Karpas-422 (cell line): ENCODE measurements around the gene FAM167B. TPM values are rescaled to one million over a fixed set of nuclear protein-coding genes. Genes with fewer than 3 reads are reported as not detected.
A peak's percentile ranks its signal among the peaks of the same experiment; 100 is the strongest.
"Not testable (repeated sequence)": the region's sequence is repeated elsewhere in the genome, so short reads cannot be mapped to it uniquely, and the experiment has no call there.

Source experiments
- DNase-seq: peaks from one replicate; pipeline ENCODE4 v3.0.0-alpha.2; 2015
- H2AFZ ChIP-seq: fragments of 200-600 bp; sonication (generic); 2 replicates; pipeline ENCODE4 v1.6.1; 2014; ENCODE audit warnings: antibody characterized with exemption, low read length, mixed read lengths
- H3K27ac ChIP-seq: fragments of 200-600 bp; sonication (generic); 2 replicates; pipeline ENCODE4 v1.5.1; 2014; ENCODE audit warnings: mild to moderate bottlenecking, low read length, moderate library complexity
- H3K27me3 ChIP-seq: fragments of 200-600 bp; sonication (generic); 2 replicates; pipeline ENCODE4 v1.6.1; 2014; ENCODE audit warnings: low read length, mixed read lengths
- H3K36me3 ChIP-seq: fragments of 200-600 bp; sonication (generic); 2 replicates; pipeline ENCODE4 v1.6.1; 2014; ENCODE audit warnings: low read length, mixed read lengths; ENCODE audit not compliant: insufficient read depth
- H3K4me1 ChIP-seq: fragments of 200-600 bp; sonication (generic); 2 replicates; pipeline ENCODE4 v1.6.1; 2014; ENCODE audit warnings: mild to moderate bottlenecking, low read length, mixed read lengths
- H3K4me2 ChIP-seq: fragments of 200-600 bp; sonication (generic); 2 replicates; pipeline ENCODE4 v1.6.1; 2014; ENCODE audit warnings: low read length, low read depth, mild to moderate bottlenecking; ENCODE audit not compliant: poor library complexity, severe bottlenecking
- H3K4me3 ChIP-seq: fragments of 200-600 bp; sonication (generic); 2 replicates; pipeline ENCODE4 v1.5.1; 2014; ENCODE audit warnings: mild to moderate bottlenecking, antibody characterized with exemption, low read length, mixed read lengths
- H3K79me2 ChIP-seq: fragments of 200-600 bp; sonication (generic); 2 replicates; pipeline ENCODE4 v1.6.1; 2014; ENCODE audit warnings: mild to moderate bottlenecking, low read length, mixed read lengths
- H3K9ac ChIP-seq: fragments of 200-600 bp; sonication (generic); 2 replicates; pipeline ENCODE4 v1.6.0; 2014; ENCODE audit warnings: low read length
- H3K9me2 ChIP-seq: fragments of 200-600 bp; sonication (generic), shearing (Covaris generic); replicated peaks from 2 replicates; pipeline ENCODE4 v1.6.0; 2014; ENCODE audit warnings: mild to moderate bottlenecking, low read length, moderate library complexity; ENCODE audit not compliant: insufficient read depth
- H3K9me3 ChIP-seq: fragments of 300-700, 200-600 bp; sonication (generic); 2 replicates; pipeline ENCODE4 v1.6.1; 2014; ENCODE audit warnings: low read length, mixed read lengths
- H4K20me1 ChIP-seq: fragments of 200-600 bp; sonication (generic); 2 replicates; pipeline ENCODE4 v1.6.1; 2014; ENCODE audit warnings: mild to moderate bottlenecking, antibody characterized with exemption, low read length, low read depth; ENCODE audit not compliant: insufficient read depth
- small RNA-seq: library from RNA; depleted of rRNA; stranded (forward); fragments of <200 nt; gene quantifications from one replicate; pipeline ENCODE3, GENCODE V24; 2014
- total RNA-seq: library from RNA; depleted of rRNA; stranded (reverse); fragments of >200 nt; shearing (Covaris generic); gene quantifications from 2 replicates; pipeline ENCODE4 v1.2.3, GENCODE V29; 2014; ENCODE audit warnings: low replicate concordance; rRNA removed

The FAM167B gene
- total RNA-seq, 1 experiment from 2014 or later = not detected

GRCh38 chr1:32291708-32292538 is 44.9 kb downstream of the FAM167B start, which contains the start of gene HDAC1:
TSS of gene HDAC1 (plus strand) at chr1:32292083. CDS start at chr1:32292170, 87 bp downstream.
- peaks cover 50% of the 10 kb centered on the region for H3K79me2 ChIP-seq
- peak within 1 kb of the TSS; percentile 94 for H3K27ac ChIP-seq

GRCh38 chr1:32298211-32298610 is 51.2 kb downstream of the FAM167B start:
- peaks cover 52% of the 10 kb centered on the region for H3K36me3 ChIP-seq
- peaks cover 40% of the 10 kb centered on the region for H4K20me1 ChIP-seq

More at GRCh38 chr1:32291708-32292538, 44.9 kb downstream of the FAM167B start, which contains the start of gene HDAC1:
- Histone ChIP-seq H3K27me3 (no peaks in the 10 kb centered on the region), H2AFZ (peak within 1 kb of the TSS; percentile 69; the same call in 1 of the 2 replicates), H3K4me3 (peak within 1 kb of the TSS; percentile 74), H3K4me1 (peaks cover 37% of the 10 kb centered on the region), H3K4me2 (peak within 1 kb of the TSS; percentile 97), H3K36me3 (peaks cover 23% of the 10 kb centered on the region; the same call in 1 of the 2 replicates), H3K9me2 (no peaks in the 10 kb centered on the region), H3K9me3 (no peaks in the 10 kb centered on the region), H4K20me1 (peaks cover 20% of the 10 kb centered on the region), H3K9ac (peak within 1 kb of the TSS; percentile 92)
- peak; percentile 99 for DNase-seq

More at GRCh38 chr1:32298211-32298610, 51.2 kb downstream of the FAM167B start:
- H3K9me2 ChIP-seq, H3K27ac ChIP-seq, H3K27me3 ChIP-seq, H3K9me3 ChIP-seq, DNase-seq, H2AFZ ChIP-seq, H3K9ac ChIP-seq, H3K4me3 ChIP-seq, H3K4me2 ChIP-seq: not testable (repeated sequence)
- H3K79me2 ChIP-seq = peaks cover 93% of the 10 kb centered on the region
- H3K4me1 ChIP-seq = peaks cover 22% of the 10 kb centered on the region

Small RNA genes within 50 kb of the gene (small RNA-seq; reads per million reads assigned to genes)
- gene RF00017 (not detected), gene RF00019 (not detected)

Other genes starting within 250 kb of the FAM167B start
- gene KHDRBS1, start 233.4 kb upstream of the FAM167B start, total RNA-seq = 70.9 and 77.5 TPM in 2 replicates
- 10.3 and 11.5 TPM in 2 replicates for gene TMEM39B, start 174.3 kb upstream of the FAM167B start, total RNA-seq
- gene KPNA6, start 139.2 kb upstream of the FAM167B start, total RNA-seq = 19.7 and 26.0 TPM in 2 replicates
- gene TXLNA, start 67.5 kb upstream of the FAM167B start, total RNA-seq = 33.5 and 40.7 TPM in 2 replicates
- 35.9 and 78.2 TPM in 2 replicates for gene CCDC28B, start 46.6 kb upstream of the FAM167B start, total RNA-seq
- gene IQCC, start 41.6 kb upstream of the FAM167B start, total RNA-seq = 1.2 and 3.9 TPM in 2 replicates
- not detected in 2 replicates for gene DCDC2B, start 38.1 kb upstream of the FAM167B start, total RNA-seq
- 11.2 and 11.6 TPM in 2 replicates for gene TMEM234, start 24.9 kb upstream of the FAM167B start, total RNA-seq
- gene EIF3I, start 24.8 kb upstream of the FAM167B start, total RNA-seq = 178 and 213 TPM in 2 replicates
- 12.0 and 26.1 TPM in 2 replicates for gene LCK, start 4.0 kb downstream of the FAM167B start, total RNA-seq
- 201 and 257 TPM in 2 replicates for gene HDAC1, start 44.9 kb downstream of the FAM167B start, total RNA-seq
- 262 and 391 TPM in 2 replicates for gene MARCKSL1, start 89.0 kb downstream of the FAM167B start, total RNA-seq
- gene FAM229A, start 115.3 kb downstream of the FAM167B start, total RNA-seq = 3.1 and 4.5 TPM in 2 replicates
- 1.4 and 1.5 TPM in 2 replicates for gene TSSK3, start 115.3 kb downstream of the FAM167B start, total RNA-seq
- 45.1 and 50.0 TPM in 2 replicates for gene BSDC1, start 147.2 kb downstream of the FAM167B start, total RNA-seq
- gene ZBTB8B, start 217.8 kb downstream of the FAM167B start, total RNA-seq = not detected in 2 replicates